Adrenal gland (tissue), 12 donors: ENCODE measurements around the gene PIAS1. TPM values are rescaled to one million over a fixed set of nuclear protein-coding genes. Genes with fewer than 3 reads are reported as not detected.

Experiments
- DNase-seq, 7 donors: peaks; one replicate each; pipeline ENCODE4 v3.0.0-alpha.2; 2019 to 2020
- H3K27ac ChIP-seq, 5 donors: fragments of 200-600 bp; sonication (generic) in 4 of 5; 1 replicate in 3 of 5; 2 replicates in 2 of 5; pipeline versions ENCODE4 v1.5.1 to v1.8.0; 2016 to 2020; ENCODE audit warnings: mild to moderate bottlenecking in 1 of 5
- H3K27me3 ChIP-seq: fragments of 200-600 bp; 2 replicates; pipeline ENCODE4 v1.8.0; 2021
- H3K36me3 ChIP-seq, 2 donors: fragments of 200-600 bp; replicated peaks in 1 of 2; 1 replicate in 1 of 2; 2 replicates in 1 of 2; pipeline versions ENCODE4 v1.5.1 to v1.8.0; 2018 to 2022
- H3K4me1 ChIP-seq, 2 donors: fragments of 200-600 bp; replicated peaks in 1 of 2; 1 replicate in 1 of 2; 2 replicates in 1 of 2; pipeline versions ENCODE4 v1.5.1 to v1.8.0; 2018 to 2021
- H3K4me3 ChIP-seq, 4 donors: fragments of 200-600 bp; sonication (generic) in 3 of 4; one replicate each; pipeline ENCODE4 v1.5.1; 2016 to 2018
- H3K9me3 ChIP-seq, 3 donors: fragments of 200-600 bp; sonication (generic) in 1 of 3; replicated peaks in 1 of 3; 1 replicate in 2 of 3; 2 replicates in 1 of 3; pipeline versions ENCODE4 v1.5.1 to v1.8.0; 2016 to 2021
- CTCF ChIP-seq, 6 experiments: fragments of 450-650 bp in 4 of 6; fragments of 200-600 bp in 2 of 6; sonication (generic) in 1 of 6; IDR thresholded peaks; 1 replicate in 5 of 6; 2 replicates in 1 of 6; pipeline versions ENCODE4 v1.5.1 to v1.8.0; 2016 to 2021; ENCODE audit warnings: antibody characterized with exemption in 6 of 6, mild to moderate bottlenecking in 2 of 6, moderate library complexity in 1 of 6
- POLR2A ChIP-seq, 2 donors: fragments of 450-650 bp; IDR thresholded peaks; one replicate each; pipeline ENCODE4 v1.6.1; 2017; ENCODE audit warnings: antibody characterized with exemption in 2 of 2, mild to moderate bottlenecking in 2 of 2, moderate library complexity in 1 of 2
- WGBS, 4 donors: extraction: QIAGEN DNeasy Blood & Tissue Kit in 2 of 4; methylation state at CpG; one replicate each; pipeline versions ENCODE4 v1.1.5 to v1.1.7; 2013 to 2017; 5-methylcytosine and 5-hydroxymethylcytosine counted together
- intact Hi-C, 2 donors: fragments of 100-400 bp; cut with DNase I; formaldehyde crosslinking; loops; one replicate each; pipeline versions ENCODE4 v1.14.1 to v1.15.0; 2022 to 2023
- polyA plus RNA-seq, 3 donors: library from polyadenylated mRNA; stranded (reverse); fragments of 200-250 nt in 2 of 3; fragments of 350-450 nt in 1 of 3; fragmentation: Illumina TruSeq in 1 of 3; extraction: RNeasy Lipid Tissue Mini Kit (QIAGEN cat#74804) in 1 of 3; gene quantifications; one replicate each; pipeline ENCODE4 v1.2.3, GENCODE V29; 2013 to 2014
- total RNA-seq, 9 donors: library from RNA; depleted of rRNA in 4 of 9; stranded (reverse); fragments of >200 nt in 4 of 9; fragments of 120-200 nt in 1 of 9; fragmentation: NEBNext Ultra II Directional in 1 of 9; extraction: Animal tissue kit (Norgen Biotek cat#: 25700) in 1 of 9; gene quantifications; one replicate each; pipeline versions ENCODE4 v1.1.0 to v1.2.4, GENCODE V29; 2013 to 2023
- donor health status: healthy with polysubstance abuse.
- donor health status: Bipolar disorder and iron deficiency.
- donor health status: DM: yes; HTN: yes; CAD: no.
- donor health status: DM: no; HTN: no; CAD: no.
- donor health status: DM: no; HTN: no; CAD: no.
- donor health status: DM: yes; HTN: yes; CAD: no.

The PIAS1 gene
- total and polyA plus RNA-seq, 12 donors: 12.7 to 60.0 (median 38.8) TPM

DNA sequence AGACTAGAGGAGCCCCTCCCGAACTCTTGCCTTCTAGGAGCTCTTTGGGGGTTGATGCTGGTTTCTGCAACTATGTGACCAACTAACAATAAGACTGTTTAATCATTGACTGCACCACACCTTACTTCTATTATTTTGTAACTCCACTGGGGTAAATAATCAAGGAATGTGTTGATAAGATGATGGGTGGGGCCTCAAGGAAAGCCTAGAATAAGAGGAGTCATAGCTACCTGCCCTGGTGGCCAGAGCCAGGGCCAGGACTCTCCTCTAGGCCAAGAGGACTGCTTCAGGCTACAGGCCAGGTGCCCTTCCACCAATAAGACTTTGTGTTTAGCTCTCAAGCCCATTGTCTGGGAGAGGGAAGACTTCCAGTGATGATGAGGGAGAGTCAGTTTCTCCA lies 41.2 kb upstream of the PIAS1 start:
- H3K9me3 ChIP-seq: no peaks in the 10 kb centered on the region
- no peak overlapping the region for H3K27ac ChIP-seq
- no peaks in the 10 kb centered on the region for H3K36me3 ChIP-seq
- peaks cover 4 to 6% of the 10 kb centered on the region in 2 donors for H3K4me1 ChIP-seq
- no peak overlapping the region for H3K4me3 ChIP-seq
- 79 to 94% (median 92%) methylated on average over 1 of the region's 1 CpG for WGBS, 4 donors
- no peaks in the 10 kb centered on the region for H3K27me3 ChIP-seq
- intact Hi-C loops: no loop called here
- no peak for TF ChIP-seq POLR2A (IDR thresholded peaks at IDR 0.05)
- TF ChIP-seq CTCF (IDR thresholded peaks at IDR 0.05): no peak
- no peak for DNase-seq

DNA sequence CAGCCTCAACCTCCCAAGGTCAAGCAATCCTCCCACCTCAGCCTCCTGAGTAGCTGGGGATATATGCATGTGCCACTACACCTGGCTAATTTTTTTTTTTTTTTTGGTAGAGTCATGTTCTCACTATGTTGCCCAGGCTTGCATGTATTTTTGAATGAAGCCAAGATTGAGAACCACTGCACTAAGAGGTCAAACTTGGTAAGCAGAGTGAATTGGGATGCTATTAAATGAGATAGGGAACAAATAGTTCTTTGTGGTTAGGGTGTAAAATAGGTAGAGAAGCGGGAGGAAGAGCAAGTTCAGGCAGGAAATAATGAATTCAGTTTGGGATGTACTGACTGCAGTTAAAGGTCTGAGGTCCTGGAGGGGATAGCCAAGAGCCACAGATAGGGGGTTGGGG lies 39.9 kb upstream of the PIAS1 start:
- WGBS, 4 donors: 78 to 92% (median 88%) methylated on average over 1 of the region's 1 CpG

DNA sequence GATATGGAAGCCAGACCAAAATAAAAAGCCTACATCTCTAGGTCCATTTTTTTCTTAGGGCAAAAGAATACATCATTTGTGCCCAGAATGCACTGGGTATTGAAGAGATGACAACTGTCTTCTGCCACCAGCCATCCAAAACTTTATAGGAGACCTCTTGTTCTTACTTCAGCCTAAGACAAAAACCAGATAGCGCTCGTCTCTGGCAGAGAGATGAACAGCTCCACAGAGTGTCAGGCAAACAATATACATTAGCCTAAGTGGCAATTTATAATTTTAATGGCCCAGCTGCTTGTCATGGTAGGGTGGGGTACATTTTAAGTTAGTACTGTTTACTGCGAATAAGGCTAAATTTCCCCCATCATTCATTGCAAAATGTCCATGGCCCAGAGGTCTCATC lies 38.9 kb upstream of the PIAS1 start:
- no peaks in the 10 kb centered on the region for H3K9me3 ChIP-seq
- intact Hi-C loops: no loop called here
- H3K4me3 ChIP-seq: no peak overlapping the region
- H3K36me3 ChIP-seq: no peaks in the 10 kb centered on the region
- DNase-seq: no peak
- H3K27ac ChIP-seq: no peak overlapping the region
- WGBS, 4 donors: 74 to 87% (median 82%) methylated on average over 3 of the region's 3 CpGs
- H3K4me1 ChIP-seq: no peaks in the 10 kb centered on the region
- TF ChIP-seq CTCF (IDR thresholded peaks at IDR 0.05) (no peak), POLR2A (IDR thresholded peaks at IDR 0.05) (no peak)
- no peaks in the 10 kb centered on the region for H3K27me3 ChIP-seq

More for the DNA sequence above, 39.9 kb upstream of the PIAS1 start:
- no peak for DNase-seq
- no peak for TF ChIP-seq POLR2A (IDR thresholded peaks at IDR 0.05)
- no peak for TF ChIP-seq CTCF (IDR thresholded peaks at IDR 0.05)
- H3K27ac ChIP-seq: no peak overlapping the region
- H3K27me3 ChIP-seq: no peaks in the 10 kb centered on the region
- no peaks in the 10 kb centered on the region for H3K36me3 ChIP-seq
- no peak overlapping the region for H3K4me3 ChIP-seq
- intact Hi-C loops: no loop called here
- no peaks in the 10 kb centered on the region for H3K9me3 ChIP-seq
- H3K4me1 ChIP-seq: no peaks in the 10 kb centered on the region

DNA sequence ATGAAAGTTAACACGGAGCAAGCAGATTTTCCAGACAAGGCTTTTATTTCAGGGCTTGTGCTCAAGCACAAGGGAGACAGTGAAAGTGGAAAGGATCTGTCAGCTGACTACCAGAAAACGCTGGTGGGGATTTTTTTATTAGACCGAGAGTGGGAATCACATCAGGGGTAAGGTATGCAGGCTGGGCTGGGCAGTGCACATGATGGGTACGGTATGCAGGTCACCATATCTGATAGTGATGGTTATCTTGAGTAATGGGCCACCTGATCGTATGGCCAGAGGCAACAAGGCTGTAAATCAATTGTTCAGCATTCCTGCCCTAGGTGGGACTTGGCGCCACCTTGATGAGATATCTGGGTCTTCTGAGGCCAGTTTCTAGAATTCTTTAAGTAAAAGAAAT lies 36.9 kb upstream of the PIAS1 start:
- WGBS, 4 donors: 84 to 89% (median 86%) methylated on average over 6 of the region's 6 CpGs
- Histone ChIP-seq H3K9me3 (no peaks in the 10 kb centered on the region), H3K36me3 (no peaks in the 10 kb centered on the region), H3K4me3 (no peak overlapping the region), H3K27ac (no peak overlapping the region), H3K27me3 (no peaks in the 10 kb centered on the region), H3K4me1 (no peaks in the 10 kb centered on the region)
- intact Hi-C loops: no loop called here
- no peak for DNase-seq
- TF ChIP-seq POLR2A (IDR thresholded peaks at IDR 0.05) (no peak), CTCF (IDR thresholded peaks at IDR 0.05) (no peak)
